Spinal cord (tissue), 10 donors: ENCODE measurements around the gene ARPIN. TPM values are rescaled to one million over a fixed set of nuclear protein-coding genes. Genes with fewer than 3 reads are reported as not detected.
"Not testable (repeated sequence)": the region's sequence is repeated elsewhere in the genome, so short reads cannot be mapped to it uniquely, and the experiment has no call there.

Experiments
- DNase-seq, 6 donors: peaks; one replicate each; pipeline versions ENCODE4 v3.0.0 to v3.0.0-alpha.2; 2013 to 2015; ENCODE audit warnings: low spot score in 6 of 6, low read depth in 4 of 6
- H3K27ac ChIP-seq: one replicate; pipeline ENCODE4 v1.5.1; 2013; ENCODE audit warnings: low read depth, low read length, control low read depth
- H3K27me3 ChIP-seq: one replicate; pipeline ENCODE4 v1.6.1; 2013; ENCODE audit warnings: low read length; ENCODE audit not compliant: control insufficient read depth, insufficient read depth
- H3K36me3 ChIP-seq: one replicate; pipeline ENCODE4 v1.6.1; 2013; ENCODE audit warnings: low read length; ENCODE audit not compliant: control insufficient read depth, insufficient read depth
- H3K4me1 ChIP-seq: one replicate; pipeline ENCODE4 v1.6.1; 2013; ENCODE audit warnings: low read length; ENCODE audit not compliant: control insufficient read depth, insufficient read depth
- H3K4me3 ChIP-seq: one replicate; pipeline ENCODE4 v1.5.1; 2013; ENCODE audit warnings: low read depth, low read length, control low read depth
- H3K9me3 ChIP-seq: one replicate; pipeline ENCODE4 v1.6.1; 2013; ENCODE audit warnings: low read length; ENCODE audit not compliant: control insufficient read depth, insufficient read depth
- WGBS: methylation state at CpG from one replicate; pipeline ENCODE4 v1.1.5; 2013; ENCODE audit warnings: missing lambda C conversion rate; ENCODE audit not compliant: insufficient coverage; 5-methylcytosine and 5-hydroxymethylcytosine counted together
- polyA plus RNA-seq, 2 donors: library from polyadenylated mRNA; unstranded; fragments of 120-200 nt; gene quantifications; one replicate each; pipeline ENCODE4 v1.2.1, GENCODE V29; 2013; ENCODE audit not compliant: insufficient read length in 2 of 2
- total RNA-seq, 2 donors: library from RNA; depleted of rRNA in 1 of 2; stranded (reverse); fragments of 120-200 nt in 1 of 2; fragments of >200 nt in 1 of 2; gene quantifications; one replicate each; pipeline versions ENCODE4 v1.2.3 to v1.2.4, GENCODE V29; 2013 to 2014
- donor health status: healthy.

Gene ARPIN
- total and polyA plus RNA-seq, 4 donors, result 16.1 to 26.6 (median 20.9) TPM

GRCh38 chr15:89885179-89885578 lies 27.6 kb downstream of the ARPIN start:
- not testable (repeated sequence) for H3K4me1 ChIP-seq, H3K27ac ChIP-seq, H3K9me3 ChIP-seq, DNase-seq, H3K4me3 ChIP-seq, H3K27me3 ChIP-seq
- WGBS, result no CpG with 5 or more reads among the region's 3 CpGs
- H3K36me3 ChIP-seq, result peaks cover 35% of the 10 kb centered on the region

DNA sequence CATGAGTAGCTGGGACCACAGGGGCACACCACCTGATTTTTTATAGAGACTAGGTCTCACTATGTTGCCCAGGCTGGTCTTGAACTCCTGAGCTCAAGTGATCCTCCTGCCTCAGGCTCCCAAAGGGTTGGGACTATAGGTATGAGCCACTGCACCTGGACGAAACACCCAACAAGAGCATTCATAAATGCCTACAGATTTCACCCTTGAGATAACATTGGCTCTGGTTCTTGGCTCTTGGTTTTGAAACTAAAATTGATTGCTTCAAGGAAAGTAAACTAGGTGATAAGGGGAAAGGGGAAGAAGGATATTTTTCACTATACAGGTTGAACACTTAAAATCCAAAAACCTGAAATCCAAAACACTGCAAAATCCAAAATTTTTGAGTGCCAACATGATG lies 29.2 kb downstream of the ARPIN start:
- DNase-seq, result no peak
- no peaks in the 10 kb centered on the region for H3K4me1 ChIP-seq
- no peaks in the 10 kb centered on the region for H3K27me3 ChIP-seq
- no peak overlapping the region for H3K27ac ChIP-seq
- no peaks in the 10 kb centered on the region for H3K9me3 ChIP-seq
- H3K36me3 ChIP-seq, result peaks cover 37% of the 10 kb centered on the region
- no peak overlapping the region for H3K4me3 ChIP-seq
- no CpG with 5 or more reads among the region's 1 CpG for WGBS

DNA sequence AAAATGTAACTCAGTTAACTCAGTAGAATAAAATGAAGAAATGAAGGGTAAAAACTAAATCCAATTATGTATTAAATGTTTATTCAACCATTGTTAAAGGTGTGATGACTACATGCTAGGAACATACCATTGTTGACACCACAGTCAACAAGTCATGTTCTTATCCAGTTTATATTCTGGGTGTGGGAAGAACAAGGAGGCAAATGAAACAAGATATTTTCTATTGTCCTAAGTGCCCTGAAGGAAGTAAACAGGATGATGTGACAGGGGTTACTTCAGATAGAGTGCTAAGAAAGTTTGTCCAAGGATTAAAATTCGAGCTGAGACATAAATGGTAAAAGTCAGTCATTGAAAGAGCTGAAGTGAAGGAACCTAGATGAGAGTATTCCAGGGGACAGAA lies 32.0 kb downstream of the ARPIN start:
- no peaks in the 10 kb centered on the region for H3K9me3 ChIP-seq
- no peak overlapping the region for H3K4me3 ChIP-seq
- WGBS, result 91% methylated on average over 1 of the region's 1 CpG
- no peaks in the 10 kb centered on the region for H3K27me3 ChIP-seq
- no peak for DNase-seq
- no peak overlapping the region for H3K27ac ChIP-seq
- H3K4me1 ChIP-seq, result no peaks in the 10 kb centered on the region
- H3K36me3 ChIP-seq, result peaks cover 29% of the 10 kb centered on the region

- H3K9me3 ChIP-seq, result no peaks in the 10 kb centered on the region
- WGBS, result 100% methylated on average over 2 of the region's 3 CpGs
- no peaks in the 10 kb centered on the region for H3K4me1 ChIP-seq
- H3K27me3 ChIP-seq, result no peaks in the 10 kb centered on the region
- DNase-seq, result no peak
- no peak overlapping the region for H3K27ac ChIP-seq
- peaks cover 19% of the 10 kb centered on the region for H3K36me3 ChIP-seq
- H3K4me3 ChIP-seq, result no peak overlapping the region
These were observed 34.4 kb downstream of the ARPIN start for GRCh38 chr15:89878323-89878722.

DNA sequence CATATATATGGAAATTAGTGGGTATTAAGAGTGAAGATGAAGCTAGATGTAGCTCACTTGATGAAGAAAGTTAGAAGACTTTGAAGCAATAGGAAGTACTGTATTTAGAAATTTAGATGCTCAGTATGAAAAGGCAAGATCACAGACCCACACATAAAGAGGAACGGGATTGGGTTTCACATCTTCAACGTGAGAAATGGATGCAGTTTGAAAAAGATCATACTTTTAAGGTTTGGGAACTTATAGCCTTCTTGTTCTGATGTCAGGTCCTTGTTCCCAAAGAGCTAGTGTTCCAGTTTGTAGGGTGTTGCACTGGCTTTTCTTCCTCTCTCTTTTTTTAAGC lies 35.7 kb downstream of the ARPIN start:
- Histone ChIP-seq H3K36me3 (peaks cover 15% of the 10 kb centered on the region), H3K9me3 (no peaks in the 10 kb centered on the region), H3K4me3 (no peak overlapping the region), H3K4me1 (no peaks in the 10 kb centered on the region), H3K27ac (no peak overlapping the region), H3K27me3 (no peaks in the 10 kb centered on the region)
- no CpG with 5 or more reads among the region's 2 CpGs for WGBS
- no peak for DNase-seq

DNA sequence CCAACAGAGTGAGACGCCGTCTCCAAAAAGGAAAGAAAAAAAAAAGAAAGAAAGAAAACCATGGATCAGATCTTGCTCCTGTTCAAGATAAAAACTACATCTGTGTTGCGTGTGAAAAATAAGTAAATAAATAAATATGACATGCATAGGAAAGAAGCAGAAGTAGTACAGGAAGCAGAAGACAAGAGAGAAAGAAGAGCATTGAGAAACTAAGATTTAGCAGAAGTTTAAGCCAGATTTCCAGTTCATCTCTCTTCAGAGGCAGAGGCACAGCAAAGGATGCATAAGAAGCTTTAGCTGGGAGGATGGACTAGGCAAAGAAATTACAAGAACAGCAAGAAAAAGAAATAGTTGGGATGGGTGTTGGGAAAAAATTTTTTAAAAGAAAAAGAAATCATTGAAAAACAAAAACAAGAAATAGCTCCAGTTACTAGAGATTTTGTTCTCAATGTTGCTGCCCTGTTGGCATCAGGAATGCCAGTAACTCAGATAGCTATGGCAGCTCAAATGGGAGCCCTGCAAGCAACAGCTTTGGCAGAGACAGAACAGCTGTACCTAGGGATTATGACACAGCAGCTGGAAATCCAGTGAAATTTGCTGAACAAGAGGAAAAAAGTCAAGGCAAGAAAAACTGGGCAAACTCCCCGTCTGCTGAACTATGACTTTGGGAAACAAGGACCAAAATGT lies 36.2 kb downstream of the ARPIN start:
- no peaks in the 10 kb centered on the region for H3K4me1 ChIP-seq
- H3K27me3 ChIP-seq, result no peaks in the 10 kb centered on the region
- H3K4me3 ChIP-seq, result no peak overlapping the region
- H3K9me3 ChIP-seq, result no peaks in the 10 kb centered on the region
- peaks cover 19% of the 10 kb centered on the region for H3K36me3 ChIP-seq
- WGBS, result 94% methylated on average over 1 of the region's 4 CpGs
- no peak for DNase-seq
- H3K27ac ChIP-seq, result no peak overlapping the region

- DNase-seq, result no peak
- peaks cover 20% of the 10 kb centered on the region for H3K36me3 ChIP-seq
- no peak overlapping the region for H3K4me3 ChIP-seq
- no peaks in the 10 kb centered on the region for H3K27me3 ChIP-seq
- WGBS, result 100% methylated on average over 2 of the region's 6 CpGs
- H3K9me3 ChIP-seq, result no peaks in the 10 kb centered on the region
- H3K4me1 ChIP-seq, result no peaks in the 10 kb centered on the region
- H3K27ac ChIP-seq, result no peak overlapping the region
These were observed 37.0 kb downstream of the ARPIN start for GRCh38 chr15:89875741-89876140.

DNA sequence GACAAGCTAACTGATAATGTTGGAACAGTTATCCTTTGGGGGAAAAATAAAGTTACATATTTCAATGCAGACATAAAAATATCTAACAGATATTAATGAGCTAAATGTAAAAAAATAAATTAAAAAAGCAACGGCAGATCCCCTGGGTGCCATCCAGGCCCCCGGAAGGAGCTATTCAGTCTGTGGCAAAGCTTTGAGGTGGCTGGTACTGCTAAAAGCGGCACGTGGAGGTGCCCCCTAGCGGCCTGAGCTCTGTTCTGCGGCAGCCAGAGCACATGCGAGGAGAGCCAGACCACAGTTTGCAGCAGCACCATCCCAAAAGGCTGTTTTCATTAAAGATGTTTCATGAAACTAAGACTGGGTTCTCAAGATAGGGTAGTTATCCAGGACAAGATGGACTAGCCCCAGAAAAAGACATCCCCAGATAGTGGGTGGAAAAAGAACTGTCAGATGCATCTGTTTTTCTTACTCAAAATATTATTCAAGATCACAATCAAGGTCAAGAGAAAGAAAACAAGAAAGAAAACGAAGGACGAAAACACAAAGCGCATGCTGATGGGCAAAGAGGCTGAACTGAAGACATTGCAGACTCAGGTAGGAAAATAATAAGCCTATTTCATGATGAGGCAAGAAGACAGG lies 37.7 kb downstream of the ARPIN start:
- H3K27ac ChIP-seq, result no peak overlapping the region
- no peaks in the 10 kb centered on the region for H3K9me3 ChIP-seq
- WGBS, result 0% methylated on average over 4 of the region's 10 CpGs

GRCh38 chr15:89870688-89871288 lies 42.0 kb downstream of the ARPIN start:
- WGBS, result no CpG with 5 or more reads among the region's 4 CpGs

More for the DNA sequence above, 37.7 kb downstream of the ARPIN start:
- peak; percentile 29 to 92 (median 64) for DNase-seq
- Histone ChIP-seq H3K27me3 (no peaks in the 10 kb centered on the region), H3K4me3 (no peak overlapping the region), H3K36me3 (peaks cover 17% of the 10 kb centered on the region), H3K4me1 (no peaks in the 10 kb centered on the region)

GRCh38 chr15:89870006-89870405 lies 42.7 kb downstream of the ARPIN start:
- no peaks in the 10 kb centered on the region for H3K9me3 ChIP-seq
- WGBS, result no CpG with 5 or more reads among the region's 5 CpGs
- H3K4me1 ChIP-seq, result no peaks in the 10 kb centered on the region
- peaks cover 17% of the 10 kb centered on the region for H3K36me3 ChIP-seq
- H3K27me3 ChIP-seq, result no peaks in the 10 kb centered on the region
- no peak for DNase-seq
- H3K27ac ChIP-seq, result no peak overlapping the region
- no peak overlapping the region for H3K4me3 ChIP-seq

More at GRCh38 chr15:89870688-89871288, 42.0 kb downstream of the ARPIN start:
- no peak for DNase-seq
- no peaks in the 10 kb centered on the region for H3K27me3 ChIP-seq
- H3K36me3 ChIP-seq, result peaks cover 20% of the 10 kb centered on the region
- no peak overlapping the region for H3K27ac ChIP-seq
- no peak overlapping the region for H3K4me3 ChIP-seq
- H3K4me1 ChIP-seq, result no peaks in the 10 kb centered on the region
- H3K9me3 ChIP-seq, result no peaks in the 10 kb centered on the region
